ENCODE measurements around the gene KATNBL1.
A peak's percentile ranks its signal among the peaks of the same experiment; 100 is the strongest.

KATNBL1 gene, protein sequence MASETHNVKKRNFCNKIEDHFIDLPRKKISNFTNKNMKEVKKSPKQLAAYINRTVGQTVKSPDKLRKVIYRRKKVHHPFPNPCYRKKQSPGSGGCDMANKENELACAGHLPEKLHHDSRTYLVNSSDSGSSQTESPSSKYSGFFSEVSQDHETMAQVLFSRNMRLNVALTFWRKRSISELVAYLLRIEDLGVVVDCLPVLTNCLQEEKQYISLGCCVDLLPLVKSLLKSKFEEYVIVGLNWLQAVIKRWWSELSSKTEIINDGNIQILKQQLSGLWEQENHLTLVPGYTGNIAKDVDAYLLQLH

GRCh38 chr15:34209421-34210282, at the start of gene KATNBL1:
Gene KATNBL1 (minus strand): TSS chr15:34210096. CDS start chr15:34163676, 46,420 bp downstream.
- DNase-seq (ENCODE audit: insufficient read length, low spot score): peak; percentile 82
- peak; percentile 62 for FAIRE-seq
- peak; percentile 70 for TF ChIP-seq POLR2A (IDR thresholded peaks at IDR 0.05; ENCODE audit: low read depth, low read length)

GRCh38 chr15:34259566-34259965, 49.7 kb upstream of the KATNBL1 start:
- FAIRE-seq (no peak), DNase-seq (ENCODE audit: insufficient read length, low spot score) (no peak)
- no peak for TF ChIP-seq POLR2A (IDR thresholded peaks at IDR 0.05; ENCODE audit: low read depth, low read length)

- no peak for TF ChIP-seq POLR2A (IDR thresholded peaks at IDR 0.05; ENCODE audit: low read depth, low read length)
- DNase-seq (ENCODE audit: insufficient read length, low spot score) (no peak), FAIRE-seq (no peak)
Observed at GRCh38 chr15:34258151-34258550, 48.3 kb upstream of the KATNBL1 start.

DNA sequence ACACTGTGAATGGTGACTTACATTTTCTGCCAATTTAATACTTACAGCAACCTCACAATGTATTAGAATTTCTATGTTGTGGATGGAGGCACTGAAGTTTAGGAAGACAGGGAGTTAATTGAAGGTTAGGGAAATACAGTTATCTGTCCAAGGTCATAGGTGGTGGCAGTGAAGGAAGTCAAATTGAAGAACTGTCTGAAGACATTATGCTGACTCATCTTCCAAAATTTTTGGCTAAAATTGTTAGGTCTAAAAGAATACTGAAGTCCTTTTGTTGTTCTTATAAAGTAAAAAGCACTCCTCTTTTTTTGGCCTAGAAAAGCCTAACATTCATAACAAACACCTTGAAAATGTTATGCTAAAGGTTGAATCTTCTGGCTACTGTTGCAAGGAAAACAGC, 42.6 kb upstream of the KATNBL1 start:
- no peak for DNase-seq (ENCODE audit: insufficient read length, low spot score)
- TF ChIP-seq POLR2A (IDR thresholded peaks at IDR 0.05; ENCODE audit: low read depth, low read length): no peak
- FAIRE-seq: no peak

DNA sequence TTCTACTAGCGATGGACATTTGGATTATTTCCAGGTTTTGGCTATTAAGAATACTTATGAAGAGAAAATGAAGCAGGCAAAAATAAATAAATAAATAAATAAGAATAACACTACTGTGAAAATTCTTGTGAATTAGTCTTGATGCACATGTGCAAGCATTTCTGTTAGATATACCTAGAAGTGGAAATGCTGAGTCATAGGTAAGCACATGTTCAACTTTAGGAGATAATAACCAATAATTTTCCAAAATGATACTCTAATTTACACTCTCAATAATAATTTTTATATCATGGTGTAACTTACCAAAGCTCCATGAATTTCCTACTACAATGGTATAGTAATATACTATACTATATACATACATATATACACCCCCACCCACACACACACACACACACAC, 38.3 kb upstream of the KATNBL1 start:
- no peak for TF ChIP-seq POLR2A (IDR thresholded peaks at IDR 0.05; ENCODE audit: low read depth, low read length)
- no peak for FAIRE-seq
- no peak for DNase-seq (ENCODE audit: insufficient read length, low spot score)

DNA sequence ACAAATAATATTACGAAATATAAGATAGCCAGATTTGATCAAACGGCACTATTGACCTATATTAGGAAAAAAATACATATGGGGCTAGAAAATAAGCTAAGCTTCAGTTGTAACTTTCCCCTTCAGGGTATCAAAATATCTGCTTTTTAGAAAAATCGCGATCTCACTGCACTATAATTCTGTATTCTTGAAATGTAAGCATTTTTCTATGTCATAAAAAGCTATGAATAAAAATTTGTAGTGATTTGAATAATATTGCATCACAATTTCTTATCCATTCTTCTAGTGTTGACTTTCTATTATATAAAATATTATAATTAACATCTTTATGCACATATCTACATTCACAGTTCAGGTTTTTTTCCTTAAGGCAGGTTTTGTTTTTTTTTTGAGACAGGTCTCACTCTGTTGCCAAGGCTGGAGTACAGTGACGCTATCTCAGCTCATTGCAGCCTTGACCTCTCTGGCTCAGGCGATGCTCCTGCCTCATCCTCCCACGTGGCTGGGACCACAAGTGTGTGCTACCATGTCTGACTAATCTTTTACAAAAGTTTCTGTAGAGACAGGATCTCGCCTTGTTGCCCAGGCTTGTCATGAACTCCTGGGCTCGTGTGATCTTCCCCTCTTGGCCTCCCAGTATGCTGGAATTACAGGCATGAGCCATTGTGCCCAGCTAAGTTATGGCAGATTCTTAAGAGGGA, 36.5 kb upstream of the KATNBL1 start:
- DNase-seq (ENCODE audit: insufficient read length, low spot score): no peak
- no peak for TF ChIP-seq POLR2A (IDR thresholded peaks at IDR 0.05; ENCODE audit: low read depth, low read length)
- FAIRE-seq: no peak

GRCh38 chr15:34243226-34243625, 33.3 kb upstream of the KATNBL1 start:
- no peak for DNase-seq (ENCODE audit: insufficient read length, low spot score)
- no peak for TF ChIP-seq POLR2A (IDR thresholded peaks at IDR 0.05; ENCODE audit: low read depth, low read length)
- no peak for FAIRE-seq

DNA sequence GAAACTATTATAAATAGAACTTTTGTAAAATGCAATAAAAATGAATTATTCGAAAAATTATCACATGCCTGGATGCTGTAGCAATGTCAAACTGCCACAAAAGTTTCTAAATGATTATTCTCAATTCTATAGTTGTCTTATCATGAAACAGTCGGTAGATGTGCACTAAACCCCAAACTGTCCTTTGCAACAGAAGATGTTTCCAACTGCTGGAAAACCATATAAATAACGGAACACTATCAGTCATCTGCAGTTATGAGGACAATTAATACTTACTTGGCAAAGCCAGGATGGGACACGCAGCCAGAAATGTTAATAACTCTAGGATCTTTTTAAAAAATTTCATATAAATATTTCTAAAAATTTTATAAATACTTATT, 32.4 kb upstream of the KATNBL1 start:
- DNase-seq (ENCODE audit: insufficient read length, low spot score) (no peak), FAIRE-seq (no peak)
- no peak for TF ChIP-seq POLR2A (IDR thresholded peaks at IDR 0.05; ENCODE audit: low read depth, low read length)

DNA sequence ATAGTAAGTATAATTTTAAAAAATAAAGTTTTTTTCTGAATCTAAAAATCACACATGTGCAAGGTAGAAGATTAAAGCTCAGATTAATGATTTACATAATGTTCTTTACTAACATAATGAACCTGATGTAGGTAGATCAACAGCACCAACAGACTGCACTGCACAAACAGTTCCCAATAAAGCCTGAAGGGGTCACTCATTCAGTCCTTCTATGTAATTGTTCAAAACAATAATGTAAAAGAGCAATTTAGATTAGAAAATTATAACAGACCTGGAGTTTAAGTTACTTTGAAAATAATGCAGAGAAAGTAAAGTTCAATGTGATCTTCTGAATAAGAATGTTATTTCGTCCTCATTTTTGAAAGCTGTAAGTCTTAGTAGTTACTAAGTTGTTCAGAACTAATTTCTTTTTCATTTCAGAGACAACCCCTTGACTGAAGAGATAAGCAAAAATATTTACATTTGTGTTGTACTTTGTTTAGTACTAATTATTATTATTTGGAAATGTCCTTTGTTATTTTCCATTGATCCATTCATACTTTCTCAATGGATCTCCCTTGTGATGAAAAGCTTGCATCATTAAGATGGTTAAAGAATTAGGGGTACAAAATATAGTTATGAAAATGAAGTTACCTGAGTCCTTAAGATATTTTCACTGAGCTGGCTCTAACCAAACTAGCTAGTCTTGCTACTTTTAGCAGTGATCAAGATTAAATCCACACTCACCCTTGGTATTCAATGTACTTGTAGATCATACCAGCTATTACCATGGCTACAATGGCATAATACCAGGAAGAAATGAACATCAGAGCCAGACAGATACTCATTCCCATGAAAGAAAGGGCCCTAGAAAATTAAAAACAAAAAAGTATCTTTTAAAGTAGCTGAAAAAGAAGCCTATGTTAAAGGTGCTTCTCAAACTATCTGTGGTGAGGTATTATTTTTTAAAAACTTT, 31.8 kb upstream of the KATNBL1 start:
- peak; percentile 74 for FAIRE-seq
- no peak for TF ChIP-seq POLR2A (IDR thresholded peaks at IDR 0.05; ENCODE audit: low read depth, low read length)
- no peak for DNase-seq (ENCODE audit: insufficient read length, low spot score)

DNA sequence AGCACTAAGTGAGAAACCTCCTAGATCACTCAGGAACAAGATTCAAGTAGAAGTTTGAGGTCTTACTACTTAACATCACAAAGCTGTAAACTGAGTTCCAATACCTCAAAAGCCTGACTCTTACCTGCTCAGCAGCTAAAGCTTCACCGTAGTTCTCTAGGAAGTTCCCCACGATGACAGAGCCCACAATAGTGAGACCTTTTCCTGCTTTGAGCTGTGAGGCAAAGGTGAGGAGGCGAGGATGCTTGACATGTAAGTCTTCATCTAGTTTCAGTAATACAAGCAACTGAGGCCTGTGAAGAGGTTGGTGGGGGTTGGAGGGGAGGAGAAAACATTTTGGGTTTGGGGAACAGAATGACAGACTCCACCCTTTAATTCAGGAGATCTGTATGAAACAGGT, 30.6 kb upstream of the KATNBL1 start:
- no peak for TF ChIP-seq POLR2A (IDR thresholded peaks at IDR 0.05; ENCODE audit: low read depth, low read length)
- no peak for DNase-seq (ENCODE audit: insufficient read length, low spot score)
- no peak for FAIRE-seq

DNA sequence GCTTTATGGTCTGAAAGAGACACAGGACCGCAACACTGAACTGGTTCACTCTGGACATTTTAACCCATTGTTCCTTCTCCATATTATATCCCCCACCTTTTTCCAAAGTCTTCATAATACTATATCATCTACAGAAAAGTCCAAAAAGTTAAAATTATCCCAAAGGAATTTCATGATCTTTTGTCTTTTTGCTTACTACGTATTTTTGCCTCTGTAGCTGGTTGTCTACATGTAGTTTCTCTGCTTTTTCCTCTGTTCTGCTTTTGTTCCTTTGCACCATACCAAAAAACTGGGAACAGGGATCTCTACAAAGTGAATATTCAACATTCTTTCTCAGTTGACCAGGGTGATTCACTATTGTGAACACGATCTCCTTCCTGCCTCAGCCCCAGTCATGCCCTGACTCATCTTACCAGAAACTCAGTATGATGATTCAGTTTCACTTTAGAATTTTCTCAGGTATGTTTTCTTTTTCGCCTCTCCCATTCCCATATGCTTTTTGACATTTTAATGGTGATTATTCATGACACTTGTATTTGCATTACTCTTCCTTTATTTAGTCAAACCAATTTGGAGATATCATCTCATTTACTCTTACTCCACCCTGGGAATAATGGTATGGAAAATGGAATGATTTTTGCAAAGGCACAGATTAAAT, 29.4 kb upstream of the KATNBL1 start:
- DNase-seq (ENCODE audit: insufficient read length, low spot score) (peak; percentile 58), FAIRE-seq (peak; percentile 98)
- no peak for TF ChIP-seq POLR2A (IDR thresholded peaks at IDR 0.05; ENCODE audit: low read depth, low read length)

DNA sequence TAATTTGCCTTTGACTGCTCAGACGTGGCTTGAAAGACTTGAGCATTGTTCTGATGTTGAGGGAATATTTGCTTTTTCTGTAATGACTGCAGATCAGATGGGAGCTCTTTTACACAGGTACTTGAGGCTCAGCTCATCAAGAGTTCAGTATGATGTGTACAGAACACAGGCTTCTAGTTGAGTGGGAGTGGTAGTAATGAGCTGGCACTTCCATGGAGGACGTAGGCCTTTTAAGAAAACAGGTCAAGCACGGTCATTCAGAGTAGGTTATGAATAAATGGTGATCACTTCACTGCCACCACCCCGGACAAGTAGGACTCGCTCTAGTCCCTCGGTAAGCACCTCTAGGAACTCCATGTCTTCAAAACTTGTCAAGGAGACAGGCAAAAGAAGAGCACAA, 23.7 kb upstream of the KATNBL1 start:
- no peak for TF ChIP-seq POLR2A (IDR thresholded peaks at IDR 0.05; ENCODE audit: low read depth, low read length)
- no peak for DNase-seq (ENCODE audit: insufficient read length, low spot score)
- FAIRE-seq: no peak

All from H54 (cell line).